Sigmoid colon (tissue), 7 donors: ENCODE results near the gene LRP1B. TPM values are rescaled to one million over a fixed set of nuclear protein-coding genes. Genes with fewer than 3 reads are reported as not detected.

Experiments
- DNase-seq: peaks from one replicate; pipeline ENCODE4 v3.0.0-alpha.2; 2019
- H3K27ac ChIP-seq, 4 donors: fragments of 200-600 bp; sonication (generic); one replicate each; pipeline ENCODE4 v1.5.1; 2016 to 2019; ENCODE audit warnings: mild to moderate bottlenecking in 1 of 4
- H3K27me3 ChIP-seq, 3 donors: fragments of 200-600 bp; sonication (generic); one replicate each; pipeline ENCODE4 v1.5.1; 2019; ENCODE audit warnings: mild to moderate bottlenecking in 1 of 3
- H3K36me3 ChIP-seq, 4 donors: fragments of 200-600 bp; sonication (generic); one replicate each; pipeline ENCODE4 v1.5.1; 2016 to 2019
- H3K4me1 ChIP-seq, 4 donors: fragments of 200-600 bp; sonication (generic); one replicate each; pipeline ENCODE4 v1.5.1; 2017 to 2019
- H3K4me3 ChIP-seq, 4 donors: fragments of 200-600 bp; sonication (generic); one replicate each; pipeline ENCODE4 v1.5.1; 2017 to 2019; ENCODE audit warnings: mild to moderate bottlenecking in 2 of 4, moderate library complexity in 1 of 4
- H3K9me3 ChIP-seq, 4 donors: fragments of 200-600 bp in 3 of 4; sonication (generic) in 3 of 4; one replicate each; pipeline versions ENCODE4 v1.5.1 to v1.6.1; 2013 to 2019
- CTCF ChIP-seq, 4 experiments: fragments of 450-650 bp in 3 of 4; fragments of 200-600 bp in 1 of 4; IDR thresholded peaks; one replicate each; pipeline ENCODE4 v1.5.1; 2016 to 2019; ENCODE audit warnings: antibody characterized with exemption in 4 of 4, mild to moderate bottlenecking in 3 of 4, moderate library complexity in 2 of 4
- EP300 ChIP-seq, 4 donors: sonication (generic); formaldehyde crosslinking; IDR thresholded peaks; one replicate each; pipeline ENCODE4 v1.6.1; 2017; ENCODE audit warnings: antibody characterized with exemption in 4 of 4
- POLR2A ChIP-seq, 2 donors: fragments of 450-650 bp; IDR thresholded peaks; one replicate each; pipeline ENCODE4 v1.6.1; 2016; ENCODE audit warnings: antibody characterized with exemption in 2 of 2, mild to moderate bottlenecking in 2 of 2, moderate library complexity in 2 of 2
- POLR2AphosphoS5 ChIP-seq, 4 donors: sonication (generic); formaldehyde crosslinking; IDR thresholded peaks; one replicate each; pipeline ENCODE4 v1.6.1; 2017; ENCODE audit warnings: antibody characterized with exemption in 4 of 4
- WGBS, 2 donors: extraction: QIAGEN DNeasy Blood & Tissue Kit; methylation state at CpG; one replicate each; pipeline ENCODE4 v1.1.7; 2013; 5-methylcytosine and 5-hydroxymethylcytosine counted together
- intact Hi-C: fragments of 100-400 bp; cut with DNase I; formaldehyde crosslinking; loops from one replicate; pipeline ENCODE4 v1.15.1; 2023
- polyA plus RNA-seq, 3 donors: library from polyadenylated mRNA; stranded (reverse); fragments of 200-250 nt; gene quantifications; one replicate each; pipeline ENCODE4 v1.2.3, GENCODE V29; 2013
- total RNA-seq, 4 donors: library from RNA; depleted of rRNA; stranded (reverse); fragments of >200 nt; gene quantifications; one replicate each; pipeline ENCODE4 v1.1.0, GENCODE V29; 2016
- donor health status: healthy with polysubstance abuse.
- donor health status: Bipolar disorder and iron deficiency.
- donor health status: healthy.

Gene LRP1B
- total and polyA plus RNA-seq, 7 donors = 0.06 to 5.1 (median 2.0) TPM; not detected in 1

- H3K4me3 ChIP-seq = no peak overlapping the region
- TF ChIP-seq POLR2AphosphoS5 (IDR thresholded peaks at IDR 0.05) (no peak), EP300 (IDR thresholded peaks at IDR 0.05) (no peak), POLR2A (IDR thresholded peaks at IDR 0.05) (no peak), CTCF (IDR thresholded peaks at IDR 0.05) (no peak)
- no peaks in the 10 kb centered on the region for H3K36me3 ChIP-seq
These were observed 205.3 kb downstream of the LRP1B start for GRCh38 chr2:141925511-141925910.

GRCh38 chr2:141923657-141924056 is 207.2 kb downstream of the LRP1B start:
- TF ChIP-seq POLR2A (IDR thresholded peaks at IDR 0.05) = no peak
- TF ChIP-seq EP300 (IDR thresholded peaks at IDR 0.05) = no peak
- TF ChIP-seq CTCF (IDR thresholded peaks at IDR 0.05) = no peak
- H3K27ac ChIP-seq = no peak overlapping the region
- no peaks in the 10 kb centered on the region for H3K9me3 ChIP-seq
- H3K4me1 ChIP-seq = no peaks in the 10 kb centered on the region
- WGBS, 2 donors = 62 to 81% methylated on average over 1 of the region's 1 CpG
- no peak for DNase-seq
- no peak overlapping the region for H3K4me3 ChIP-seq
- no peaks in the 10 kb centered on the region for H3K27me3 ChIP-seq
- no peaks in the 10 kb centered on the region for H3K36me3 ChIP-seq
- intact Hi-C loops = no loop called here

More at GRCh38 chr2:141925511-141925910, 205.3 kb downstream of the LRP1B start:
- WGBS, 2 donors = 65 to 79% methylated on average over 1 of the region's 1 CpG
- no peaks in the 10 kb centered on the region for H3K9me3 ChIP-seq
- no peaks in the 10 kb centered on the region for H3K4me1 ChIP-seq
- DNase-seq = no peak
- intact Hi-C loops = no loop called here
- no peak overlapping the region for H3K27ac ChIP-seq
- no peaks in the 10 kb centered on the region for H3K27me3 ChIP-seq

- 40 to 49% methylated on average over 2 of the region's 2 CpGs for WGBS, 2 donors
- TF ChIP-seq CTCF (IDR thresholded peaks at IDR 0.05) (peak in 1 of 4 experiments; percentile 9), EP300 (IDR thresholded peaks at IDR 0.05) (no peak)
- intact Hi-C loops = no loop called here
These were observed 219.2 kb downstream of the LRP1B start for GRCh38 chr2:141911485-141912066.

GRCh38 chr2:141906678-141907077 is 224.1 kb downstream of the LRP1B start:
- no peaks in the 10 kb centered on the region for H3K4me1 ChIP-seq
- DNase-seq = no peak
- 27 to 70% methylated on average over 2 of the region's 2 CpGs for WGBS, 2 donors
- no peaks in the 10 kb centered on the region for H3K27me3 ChIP-seq
- no peaks in the 10 kb centered on the region for H3K9me3 ChIP-seq
- no peak overlapping the region for H3K27ac ChIP-seq
- H3K36me3 ChIP-seq = no peaks in the 10 kb centered on the region
- H3K4me3 ChIP-seq = no peak overlapping the region
- TF ChIP-seq CTCF (IDR thresholded peaks at IDR 0.05) (no peak), POLR2AphosphoS5 (IDR thresholded peaks at IDR 0.05) (no peak), EP300 (IDR thresholded peaks at IDR 0.05) (no peak), POLR2A (IDR thresholded peaks at IDR 0.05) (no peak)
- intact Hi-C loops = no loop called here

More at GRCh38 chr2:141911485-141912066, 219.2 kb downstream of the LRP1B start:
- Histone ChIP-seq H3K9me3 (no peaks in the 10 kb centered on the region), H3K36me3 (no peaks in the 10 kb centered on the region), H3K27ac (no peak overlapping the region), H3K4me3 (no peak overlapping the region), H3K27me3 (no peaks in the 10 kb centered on the region), H3K4me1 (no peaks in the 10 kb centered on the region)
- DNase-seq = no peak

- H3K27ac ChIP-seq = no peak overlapping the region
- 92 to 93% methylated on average over 2 of the region's 2 CpGs for WGBS, 2 donors
- DNase-seq = no peak
- H3K9me3 ChIP-seq = no peaks in the 10 kb centered on the region
- no peak for TF ChIP-seq CTCF (IDR thresholded peaks at IDR 0.05)
- no peak for TF ChIP-seq EP300 (IDR thresholded peaks at IDR 0.05)
- no peak for TF ChIP-seq POLR2A (IDR thresholded peaks at IDR 0.05)
- no peak for TF ChIP-seq POLR2AphosphoS5 (IDR thresholded peaks at IDR 0.05)
- no peaks in the 10 kb centered on the region for H3K27me3 ChIP-seq
- intact Hi-C loops = no loop called here
- H3K4me3 ChIP-seq = no peak overlapping the region
- no peaks in the 10 kb centered on the region for H3K36me3 ChIP-seq
- H3K4me1 ChIP-seq = no peaks in the 10 kb centered on the region
These were observed 230.0 kb downstream of the LRP1B start for GRCh38 chr2:141900826-141901225.
